Measurements from ENCODE around the gene BBC3. TPM values are rescaled to one million over a fixed set of nuclear protein-coding genes. Genes with fewer than 3 reads are reported as not detected.

The BBC3 gene
- total RNA-seq, 1 experiment from 2014 or later: 2.7 TPM

DNA sequence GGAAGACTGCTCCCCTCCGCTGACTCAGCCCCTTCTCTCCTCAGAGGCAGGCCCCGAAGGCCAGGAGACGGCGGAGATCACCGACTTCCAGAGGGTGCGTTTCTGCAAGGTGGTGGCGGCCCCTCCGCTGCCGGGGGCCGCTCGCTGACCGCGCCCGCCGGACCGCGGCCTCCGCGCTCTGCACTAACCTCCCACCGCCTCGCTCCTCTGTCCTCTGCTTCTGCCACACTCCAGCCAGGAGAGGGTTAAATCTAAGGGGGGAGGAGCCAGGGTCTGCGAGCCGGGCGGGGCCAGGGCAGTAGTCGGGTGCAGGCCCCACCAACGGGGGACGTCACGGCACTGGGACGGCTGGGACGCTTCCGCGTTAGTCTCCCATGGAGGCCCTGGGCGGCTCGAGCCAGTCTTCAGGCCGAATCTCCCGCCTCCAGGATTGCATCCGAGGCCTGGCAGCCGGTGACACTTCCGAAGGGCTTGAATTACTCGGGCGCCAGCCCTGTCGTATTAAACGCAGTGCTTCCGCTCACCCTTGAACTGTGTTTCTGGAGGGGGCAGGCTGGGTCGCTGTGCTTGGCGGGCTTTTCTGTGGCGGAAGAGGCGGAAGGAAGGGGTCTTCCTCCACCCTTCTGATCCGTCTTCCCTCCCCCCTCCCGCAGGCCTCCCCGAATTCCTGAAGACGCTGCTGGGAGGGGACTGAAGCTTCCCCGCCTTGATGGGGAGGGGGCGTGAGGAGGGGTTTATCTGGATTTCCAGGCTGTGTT is 42.5 kb upstream of the BBC3 start:
- ChIA-PET CTCF (interaction anchor here (0.7 kb wide), 1 partner anchor 252 kb away, joined by 7 read pairs; no protein-coding TSS in a partner anchor), POLR2A (ENCODE audit: low non-redundant PET) (interaction anchor here (0.6 to 0.7 kb wide), 3 partner anchors 26 to 153 kb away, joined by 3 to 20 read pairs (median 10); no protein-coding TSS in a partner anchor)
- Histone ChIP-seq H3K4me3 (ENCODE audit: low read depth, low read length, poor library complexity, severe bottlenecking) (peak overlapping the region; percentile 65), H3K9me3 (ENCODE audit: low read depth, low read length, poor library complexity, severe bottlenecking) (no peaks in the 10 kb centered on the region), H3K4me1 (ENCODE audit: insufficient read depth, low read length, poor library complexity, severe bottlenecking) (peaks cover 17% of the 10 kb centered on the region), H3K27ac (ENCODE audit: low read depth, low read length, poor library complexity, severe bottlenecking) (peak overlapping the region; percentile 99), H3K27me3 (replicated peaks; ENCODE audit: insufficient read depth, low read depth, low read length, poor library complexity) (no peaks in the 10 kb centered on the region), H3K36me3 (ENCODE audit: insufficient read depth, low read length, poor library complexity, severe bottlenecking) (peaks cover 14% of the 10 kb centered on the region)
- intact Hi-C loops (cut with micrococcal nuclease; ENCODE audit: unreplicated experiment): loop anchor here (1.0 kb wide), 1 partner anchor 16 kb away; no protein-coding TSS in a partner anchor
- no TSS peak for BruUV-seq (replicated peaks)
- DNase-seq (ENCODE audit: low spot score): peak; percentile 96
- no peak for TF ChIP-seq EZH2 (IDR thresholded peaks at IDR 0.05; ENCODE audit: borderline replicate concordance, low read depth, low read length, poor library complexity, severe bottlenecking)
- TF ChIP-seq, protein P1, sequence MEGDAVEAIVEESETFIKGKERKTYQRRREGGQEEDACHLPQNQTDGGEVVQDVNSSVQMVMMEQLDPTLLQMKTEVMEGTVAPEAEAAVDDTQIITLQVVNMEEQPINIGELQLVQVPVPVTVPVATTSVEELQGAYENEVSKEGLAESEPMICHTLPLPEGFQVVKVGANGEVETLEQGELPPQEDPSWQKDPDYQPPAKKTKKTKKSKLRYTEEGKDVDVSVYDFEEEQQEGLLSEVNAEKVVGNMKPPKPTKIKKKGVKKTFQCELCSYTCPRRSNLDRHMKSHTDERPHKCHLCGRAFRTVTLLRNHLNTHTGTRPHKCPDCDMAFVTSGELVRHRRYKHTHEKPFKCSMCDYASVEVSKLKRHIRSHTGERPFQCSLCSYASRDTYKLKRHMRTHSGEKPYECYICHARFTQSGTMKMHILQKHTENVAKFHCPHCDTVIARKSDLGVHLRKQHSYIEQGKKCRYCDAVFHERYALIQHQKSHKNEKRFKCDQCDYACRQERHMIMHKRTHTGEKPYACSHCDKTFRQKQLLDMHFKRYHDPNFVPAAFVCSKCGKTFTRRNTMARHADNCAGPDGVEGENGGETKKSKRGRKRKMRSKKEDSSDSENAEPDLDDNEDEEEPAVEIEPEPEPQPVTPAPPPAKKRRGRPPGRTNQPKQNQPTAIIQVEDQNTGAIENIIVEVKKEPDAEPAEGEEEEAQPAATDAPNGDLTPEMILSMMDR (conservative IDR thresholded peaks at IDR 0.05; ENCODE audit: low read depth, low read length): no peak

DNA sequence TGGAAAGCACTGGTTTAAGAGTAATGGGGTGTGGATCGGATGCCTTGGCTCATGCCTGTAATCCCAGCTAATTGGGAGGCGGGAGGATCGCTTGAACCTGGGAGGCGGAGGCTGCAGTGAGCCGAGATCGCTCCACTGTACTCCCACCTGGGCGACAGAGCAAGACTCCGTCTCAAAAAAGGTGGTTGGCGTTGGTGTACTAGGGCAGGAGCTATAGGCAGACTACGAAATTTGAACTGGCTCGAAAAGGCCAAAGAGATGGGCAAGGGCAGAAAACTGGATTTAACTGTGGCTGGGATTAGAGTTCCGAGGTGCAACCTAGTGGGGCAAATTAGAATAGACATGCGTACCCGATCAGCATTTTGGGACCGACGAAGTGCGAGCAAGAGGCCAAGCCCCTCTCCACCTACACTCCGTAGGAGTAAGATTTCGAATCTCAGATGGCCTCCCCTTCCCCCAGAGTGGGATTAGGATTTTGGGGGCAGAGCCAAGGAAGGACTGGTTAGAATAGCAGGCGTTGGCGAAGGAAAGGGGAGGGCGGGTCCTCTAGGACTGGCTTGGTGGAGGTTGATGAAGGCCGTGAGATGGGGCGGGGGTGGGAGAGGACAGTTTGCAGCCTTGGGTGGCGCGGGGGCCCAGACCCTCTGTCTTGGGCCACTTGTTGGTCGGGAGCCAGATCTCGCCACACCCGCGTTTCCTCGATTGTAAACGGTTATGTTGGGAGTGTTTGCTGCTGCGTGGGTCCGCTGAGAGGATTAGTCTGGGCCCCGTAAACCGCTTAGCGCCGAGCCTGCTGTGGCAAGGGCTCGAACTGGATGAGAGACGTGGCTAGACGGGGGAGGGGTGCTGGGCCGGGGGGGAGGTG is 41.7 kb upstream of the BBC3 start:
- Histone ChIP-seq H3K4me3 (ENCODE audit: low read depth, low read length, poor library complexity, severe bottlenecking) (peak overlapping the region; percentile 65), H3K9me3 (ENCODE audit: low read depth, low read length, poor library complexity, severe bottlenecking) (no peaks in the 10 kb centered on the region), H3K36me3 (ENCODE audit: insufficient read depth, low read length, poor library complexity, severe bottlenecking) (peaks cover 14% of the 10 kb centered on the region), H3K27ac (ENCODE audit: low read depth, low read length, poor library complexity, severe bottlenecking) (peak overlapping the region; percentile 99), H3K4me1 (ENCODE audit: insufficient read depth, low read length, poor library complexity, severe bottlenecking) (peaks cover 17% of the 10 kb centered on the region), H3K27me3 (replicated peaks; ENCODE audit: insufficient read depth, low read depth, low read length, poor library complexity) (no peaks in the 10 kb centered on the region)
- POLR2A ChIA-PET (ENCODE audit: low non-redundant PET): no interaction called here
- intact Hi-C loops (cut with micrococcal nuclease; ENCODE audit: unreplicated experiment): loop anchor here (1.0 kb wide), 1 partner anchor 15 kb away; no protein-coding TSS in a partner anchor
- peak; percentile 78 for DNase-seq (ENCODE audit: low spot score)
- CTCF ChIA-PET: no interaction called here
- no peak for TF ChIP-seq EZH2 (IDR thresholded peaks at IDR 0.05; ENCODE audit: borderline replicate concordance, low read depth, low read length, poor library complexity, severe bottlenecking)
- TF ChIP-seq, protein P1 (conservative IDR thresholded peaks at IDR 0.05; ENCODE audit: low read depth, low read length): no peak
- BruUV-seq (replicated peaks): TSS peak; percentile 70

GRCh38 chr19:47271949-47272348 is 41.0 kb upstream of the BBC3 start:
- TF ChIP-seq, protein P1 (conservative IDR thresholded peaks at IDR 0.05; ENCODE audit: low read depth, low read length): no peak
- TF ChIP-seq EZH2 (IDR thresholded peaks at IDR 0.05; ENCODE audit: borderline replicate concordance, low read depth, low read length, poor library complexity, severe bottlenecking): no peak

More at GRCh38 chr19:47271949-47272348, 41.0 kb upstream of the BBC3 start:
- CTCF ChIA-PET: no interaction called here
- H3K4me1 ChIP-seq (ENCODE audit: insufficient read depth, low read length, poor library complexity, severe bottlenecking): peaks cover 17% of the 10 kb centered on the region
- no peaks in the 10 kb centered on the region for H3K9me3 ChIP-seq (ENCODE audit: low read depth, low read length, poor library complexity, severe bottlenecking)
- no TSS peak for BruUV-seq (replicated peaks)
- no peak for DNase-seq (ENCODE audit: low spot score)
- peak overlapping the region; percentile 99 for H3K27ac ChIP-seq (ENCODE audit: low read depth, low read length, poor library complexity, severe bottlenecking)
- peaks cover 14% of the 10 kb centered on the region for H3K36me3 ChIP-seq (ENCODE audit: insufficient read depth, low read length, poor library complexity, severe bottlenecking)
- intact Hi-C loops (cut with micrococcal nuclease; ENCODE audit: unreplicated experiment): no loop called here
- POLR2A ChIA-PET (ENCODE audit: low non-redundant PET): no interaction called here
- H3K27me3 ChIP-seq (replicated peaks; ENCODE audit: insufficient read depth, low read depth, low read length, poor library complexity): no peaks in the 10 kb centered on the region
- no peak overlapping the region for H3K4me3 ChIP-seq (ENCODE audit: low read depth, low read length, poor library complexity, severe bottlenecking)
